ENCODE measurements around the gene MYLK4. TPM values are rescaled to one million over a fixed set of nuclear protein-coding genes. Genes with fewer than 3 reads are reported as not detected.
"Not testable (repeated sequence)": the region's sequence is repeated elsewhere in the genome, so short reads cannot be mapped to it uniquely, and the experiment has no call there.

MYLK4 gene
- total RNA-seq, 6 experiments from 2014 or later = 0.10 to 0.21 (median 0.12) TPM

DNA sequence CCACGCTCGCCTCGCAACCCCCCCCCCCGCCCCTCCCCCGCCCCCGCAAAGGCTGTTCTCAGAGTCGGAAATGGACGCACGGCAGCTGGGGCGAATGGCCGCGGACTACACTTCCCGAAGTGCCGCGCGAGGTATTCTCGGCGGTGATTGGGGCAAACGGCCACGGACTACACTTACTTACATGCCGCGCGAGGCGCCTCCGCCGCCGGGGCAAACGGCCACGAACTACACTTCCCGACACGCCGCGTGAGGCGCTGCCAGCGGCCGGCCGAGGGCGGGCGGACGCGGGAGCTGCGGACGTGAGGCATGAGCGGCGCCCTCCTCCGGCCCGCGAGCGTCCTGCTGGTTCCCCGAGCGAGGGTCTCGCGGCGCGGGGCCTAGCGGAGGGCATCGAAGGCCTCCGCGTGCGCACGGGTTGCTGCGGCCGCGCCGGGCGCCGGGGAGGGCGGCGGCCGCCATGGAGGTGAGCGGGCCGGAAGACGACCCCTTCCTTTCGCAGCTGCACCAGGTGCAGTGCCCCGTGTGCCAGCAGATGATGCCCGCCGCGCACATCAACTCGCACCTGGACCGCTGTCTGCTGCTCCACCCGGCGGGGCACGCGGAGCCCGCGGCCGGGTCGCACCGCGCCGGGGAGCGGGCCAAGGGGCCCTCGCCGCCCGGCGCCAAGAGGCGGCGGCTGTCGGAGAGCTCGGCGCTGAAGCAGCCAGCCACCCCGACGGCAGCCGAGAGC lies 14.6 kb upstream of the MYLK4 start, which contains the start of gene WRNIP1:
Gene WRNIP1 (plus strand): TSS at position 228 of the 730 bp plus-strand sequence. CDS start 230 bp downstream, at position 458.
- peak within 1 kb of the TSS; percentile 98 for H3K27ac Mint-ChIP-seq
- peak within 1 kb of the TSS; percentile 92 for H3K4me3 Mint-ChIP-seq
- H3K9me3 Mint-ChIP-seq = no peaks in the 10 kb centered on the region; the same call in 1 of the 2 replicates
- H3K4me1 Mint-ChIP-seq (ENCODE audit: low read depth) = peaks cover 58% of the 10 kb centered on the region
- peaks cover 7% of the 10 kb centered on the region; the same call in 1 of the 2 replicates for H3K36me3 Mint-ChIP-seq (ENCODE audit: low read depth)
- TF ChIP-seq, protein P1, sequence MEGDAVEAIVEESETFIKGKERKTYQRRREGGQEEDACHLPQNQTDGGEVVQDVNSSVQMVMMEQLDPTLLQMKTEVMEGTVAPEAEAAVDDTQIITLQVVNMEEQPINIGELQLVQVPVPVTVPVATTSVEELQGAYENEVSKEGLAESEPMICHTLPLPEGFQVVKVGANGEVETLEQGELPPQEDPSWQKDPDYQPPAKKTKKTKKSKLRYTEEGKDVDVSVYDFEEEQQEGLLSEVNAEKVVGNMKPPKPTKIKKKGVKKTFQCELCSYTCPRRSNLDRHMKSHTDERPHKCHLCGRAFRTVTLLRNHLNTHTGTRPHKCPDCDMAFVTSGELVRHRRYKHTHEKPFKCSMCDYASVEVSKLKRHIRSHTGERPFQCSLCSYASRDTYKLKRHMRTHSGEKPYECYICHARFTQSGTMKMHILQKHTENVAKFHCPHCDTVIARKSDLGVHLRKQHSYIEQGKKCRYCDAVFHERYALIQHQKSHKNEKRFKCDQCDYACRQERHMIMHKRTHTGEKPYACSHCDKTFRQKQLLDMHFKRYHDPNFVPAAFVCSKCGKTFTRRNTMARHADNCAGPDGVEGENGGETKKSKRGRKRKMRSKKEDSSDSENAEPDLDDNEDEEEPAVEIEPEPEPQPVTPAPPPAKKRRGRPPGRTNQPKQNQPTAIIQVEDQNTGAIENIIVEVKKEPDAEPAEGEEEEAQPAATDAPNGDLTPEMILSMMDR (IDR thresholded peaks at IDR 0.05) = peak; percentile 82
- DNase-seq = peak; percentile 99
- 0 out of 2 replicates have a peak, but pooled peaks cover 1% of the 10 kb centered on the region for H3K27me3 Mint-ChIP-seq (ENCODE audit: insufficient read depth)

DNA sequence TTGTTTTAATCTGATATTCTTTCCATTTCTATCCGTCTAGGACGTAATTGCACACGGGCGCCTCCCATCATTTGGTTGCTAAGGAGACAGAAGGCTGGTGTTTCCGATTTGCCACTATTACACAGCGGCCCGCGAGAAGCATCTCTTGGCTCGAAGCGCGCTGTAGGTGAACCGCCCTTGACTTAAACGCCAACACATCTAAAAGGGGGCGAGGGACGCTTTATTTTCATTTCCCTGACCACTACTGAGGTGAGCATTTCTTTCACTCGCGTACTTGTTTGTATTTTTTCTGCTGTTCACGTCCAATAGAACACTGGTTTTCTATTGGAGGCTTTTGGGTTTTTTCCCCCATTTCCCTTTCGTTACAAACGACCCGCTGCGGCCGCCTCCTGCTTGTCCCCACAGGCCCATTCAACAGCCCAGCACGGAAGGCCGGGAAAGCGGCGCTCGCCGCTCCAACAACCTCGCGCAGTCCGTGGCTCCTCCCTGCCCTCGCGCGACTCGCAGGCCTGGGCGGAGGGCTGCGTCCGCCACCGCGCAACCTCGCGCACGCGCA lies 14.0 kb upstream of the MYLK4 start:
- Mint-ChIP-seq H3K36me3 (ENCODE audit: low read depth) (peaks cover 7% of the 10 kb centered on the region; the same call in 1 of the 2 replicates), H3K4me1 (ENCODE audit: low read depth) (peaks cover 52% of the 10 kb centered on the region), H3K9me3 (no peaks in the 10 kb centered on the region; the same call in 1 of the 2 replicates), H3K27ac (peak overlapping the region; percentile 98), H3K27me3 (ENCODE audit: insufficient read depth) (0 out of 2 replicates have a peak, but pooled peaks cover 1% of the 10 kb centered on the region), H3K4me3 (peak overlapping the region; percentile 92)
- DNase-seq = peak; percentile 62
- TF ChIP-seq, protein P1 (IDR thresholded peaks at IDR 0.05) = no peak

DNA sequence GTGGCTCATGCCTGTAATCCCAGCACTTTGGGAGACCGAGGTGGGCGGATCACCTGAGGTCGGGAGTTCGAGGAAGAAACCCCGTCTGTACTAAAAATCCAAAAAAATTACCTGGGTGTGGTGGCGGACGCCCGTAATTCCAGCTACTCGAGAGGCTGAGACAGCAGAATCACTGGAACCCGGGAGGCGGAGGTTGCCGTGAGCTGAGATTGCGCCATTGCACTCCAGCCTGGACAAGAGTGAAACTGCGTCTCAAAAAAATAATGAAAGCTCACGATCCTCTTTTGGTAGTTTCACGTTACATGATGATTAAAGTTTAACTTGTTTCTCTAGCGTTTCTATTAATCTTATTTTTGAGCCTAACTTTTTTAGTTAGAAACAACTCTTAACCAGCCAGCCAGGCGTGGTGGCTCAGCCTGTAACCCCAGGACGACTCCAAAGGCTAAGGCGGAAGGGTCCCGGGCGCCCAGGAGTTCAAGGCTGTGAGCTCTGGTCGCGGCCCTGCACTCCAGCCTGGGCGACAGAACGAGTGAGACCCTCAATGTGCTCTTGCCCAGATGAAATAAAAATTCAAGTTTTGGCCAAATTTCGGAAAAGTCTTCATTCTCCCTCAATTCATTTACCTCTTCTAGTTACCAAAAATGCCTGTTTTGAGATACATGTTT lies 13.3 kb upstream of the MYLK4 start:
- Mint-ChIP-seq H3K27ac (peak overlapping the region; percentile 98), H3K9me3 (no peaks in the 10 kb centered on the region; the same call in 1 of the 2 replicates), H3K27me3 (ENCODE audit: insufficient read depth) (0 out of 2 replicates have a peak, but pooled peaks cover 1% of the 10 kb centered on the region), H3K4me1 (ENCODE audit: low read depth) (peaks cover 45% of the 10 kb centered on the region), H3K36me3 (ENCODE audit: low read depth) (peaks cover 7% of the 10 kb centered on the region; the same call in 1 of the 2 replicates), H3K4me3 (peak overlapping the region; percentile 92)
- TF ChIP-seq, protein P1 (IDR thresholded peaks at IDR 0.05) = no peak
- DNase-seq = no peak

DNA sequence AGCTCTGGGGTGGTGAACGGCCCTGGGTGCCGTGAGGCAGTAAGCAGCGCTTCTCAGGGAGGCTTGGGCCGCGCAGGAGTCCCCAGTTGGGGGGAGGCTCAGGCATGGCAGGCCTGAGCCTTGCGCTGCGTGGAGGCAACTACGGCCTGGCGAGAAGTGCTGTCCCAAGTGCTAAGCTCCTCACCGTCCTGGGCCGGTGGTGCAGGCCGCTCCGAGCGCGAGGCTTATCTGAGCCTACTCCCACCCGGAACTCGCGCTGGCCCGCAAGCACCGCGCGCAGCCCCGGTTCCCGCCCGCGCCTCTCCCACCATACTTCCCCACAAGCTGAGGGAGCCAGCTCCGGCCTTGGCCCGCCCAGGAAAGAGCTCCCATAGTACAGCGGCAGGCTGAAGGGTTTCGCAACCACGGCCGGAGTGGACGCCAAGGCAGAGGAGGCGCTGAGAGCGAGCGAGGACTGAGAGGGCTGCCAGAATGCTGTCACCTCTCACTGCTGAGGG lies 12.7 kb upstream of the MYLK4 start:
- no peaks in the 10 kb centered on the region; the same call in 1 of the 2 replicates for H3K9me3 Mint-ChIP-seq

DNA sequence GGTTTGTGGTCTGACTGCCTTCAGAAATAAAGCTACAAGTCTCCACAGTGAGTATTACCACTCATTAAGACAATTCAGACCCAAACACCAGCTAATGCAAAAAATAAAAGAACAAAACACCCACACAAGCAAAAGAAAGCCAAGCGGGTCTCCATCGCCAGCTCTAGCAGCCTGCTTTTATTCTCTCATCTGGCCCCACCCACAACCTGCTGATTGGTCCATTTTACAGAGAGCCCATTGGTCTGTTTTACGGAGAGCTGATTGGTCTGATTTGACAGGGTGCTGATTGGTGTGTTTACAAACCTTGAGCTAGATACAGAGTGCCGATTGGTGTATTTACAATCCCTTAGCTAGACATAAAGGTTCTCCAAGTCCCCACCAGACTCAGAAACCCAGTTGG lies 12.1 kb upstream of the MYLK4 start:
- peaks cover 33% of the 10 kb centered on the region for H3K4me1 Mint-ChIP-seq (ENCODE audit: low read depth)
- not testable (repeated sequence) for H3K27me3 Mint-ChIP-seq (ENCODE audit: insufficient read depth); DNase-seq; H3K36me3 Mint-ChIP-seq (ENCODE audit: low read depth); H3K4me3 Mint-ChIP-seq; H3K27ac Mint-ChIP-seq; H3K9me3 Mint-ChIP-seq

More for the DNA sequence above, 12.7 kb upstream of the MYLK4 start:
- 0 out of 2 replicates have a peak, but pooled peaks cover under 1% of the 10 kb centered on the region for H3K36me3 Mint-ChIP-seq (ENCODE audit: low read depth)
- H3K4me3 Mint-ChIP-seq = no peak overlapping the region
- peaks cover 39% of the 10 kb centered on the region for H3K4me1 Mint-ChIP-seq (ENCODE audit: low read depth)
- H3K27me3 Mint-ChIP-seq (ENCODE audit: insufficient read depth) = 0 out of 2 replicates have a peak, but pooled peaks cover 1% of the 10 kb centered on the region
- no peak overlapping the region for H3K27ac Mint-ChIP-seq
- TF ChIP-seq, protein P1 (IDR thresholded peaks at IDR 0.05) = no peak
- no peak for DNase-seq
